Esophagus (tissue), 2 donors: ENCODE data around the gene UPK1B. TPM values are rescaled to one million over a fixed set of nuclear protein-coding genes. Genes with fewer than 3 reads are reported as not detected.
"Not testable (repeated sequence)": the region's sequence is repeated elsewhere in the genome, so short reads cannot be mapped to it uniquely, and the experiment has no call there.

Experiments used
- H3K27ac ChIP-seq, 2 donors: one replicate each; pipeline ENCODE4 v1.5.1; 2013; ENCODE audit warnings: low read depth in 2 of 2, mild to moderate bottlenecking in 2 of 2, inconsistent platforms in 1 of 2, low read length in 1 of 2, moderate library complexity in 1 of 2
- H3K27me3 ChIP-seq, 2 donors: one replicate each; pipeline ENCODE4 v1.6.1; 2013; ENCODE audit warnings: low read length in 2 of 2, control low read depth in 1 of 2, mild to moderate bottlenecking in 1 of 2; ENCODE audit not compliant: insufficient read depth in 2 of 2, control insufficient read depth in 1 of 2
- H3K36me3 ChIP-seq, 2 donors: one replicate each; pipeline ENCODE4 v1.6.1; 2013; ENCODE audit warnings: low read length in 1 of 2; ENCODE audit not compliant: control insufficient read depth in 2 of 2, insufficient read depth in 2 of 2
- H3K4me1 ChIP-seq, 2 donors: one replicate each; pipeline ENCODE4 v1.6.1; 2013; ENCODE audit warnings: low read length in 1 of 2; ENCODE audit not compliant: control insufficient read depth in 2 of 2, insufficient read depth in 2 of 2
- H3K4me3 ChIP-seq, 2 donors: one replicate each; pipeline ENCODE4 v1.5.1; 2013; ENCODE audit warnings: low read length in 2 of 2, mild to moderate bottlenecking in 2 of 2, low read depth in 1 of 2, moderate library complexity in 1 of 2
- H3K9me3 ChIP-seq, 2 donors: one replicate each; pipeline ENCODE4 v1.6.1; 2013; ENCODE audit warnings: mild to moderate bottlenecking in 2 of 2, low read depth in 1 of 2, low read length in 1 of 2, moderate library complexity in 1 of 2; ENCODE audit not compliant: control insufficient read depth in 2 of 2, insufficient read depth in 1 of 2
- WGBS, 2 donors: extraction: QIAGEN DNeasy Blood & Tissue Kit; methylation state at CpG; one replicate each; pipeline ENCODE4 v1.1.7; 2013; 5-methylcytosine and 5-hydroxymethylcytosine counted together
- polyA plus RNA-seq, 2 donors: library from polyadenylated mRNA; stranded (reverse); fragments of 200-250 nt; gene quantifications; one replicate each; pipeline ENCODE4 v1.2.3, GENCODE V29; 2013
- donor health status: healthy with polysubstance abuse.
- donor health status: Bipolar disorder and iron deficiency.

Gene UPK1B
- polyA plus RNA-seq, 2 donors: 1.5 to 4.7 TPM

GRCh38 chr3:119164745-119165144 is 8.7 kb upstream of the UPK1B start:
- H3K27ac ChIP-seq, H3K9me3 ChIP-seq, H3K36me3 ChIP-seq, H3K27me3 ChIP-seq, H3K4me3 ChIP-seq, H3K4me1 ChIP-seq: not testable (repeated sequence)
- WGBS, 2 donors: 82 to 85% methylated on average over 9 of the region's 9 CpGs

DNA sequence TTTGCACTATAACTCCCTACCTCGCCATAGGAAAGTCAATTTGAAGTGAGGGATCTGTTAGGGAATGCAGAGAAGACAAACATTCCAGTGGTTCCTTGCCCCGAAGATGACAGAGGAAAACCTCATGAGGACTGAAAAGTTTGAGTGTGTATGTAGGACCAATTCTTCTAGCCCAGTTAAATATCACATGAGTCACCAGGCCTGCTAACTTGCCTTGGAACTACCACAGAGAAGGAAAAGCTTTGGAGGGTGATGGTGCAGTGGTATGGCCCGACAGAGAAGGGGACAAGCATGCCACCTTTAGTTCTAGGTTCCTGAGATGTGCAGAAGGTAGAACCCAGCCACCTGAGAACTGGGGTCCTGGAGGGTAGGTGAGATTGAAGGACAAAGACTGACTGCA is 2.6 kb upstream of the UPK1B start:
- Histone ChIP-seq H3K27me3 (no peaks in the 10 kb centered on the region), H3K4me1 (no peaks in the 10 kb centered on the region), H3K27ac (no peak overlapping the region), H3K36me3 (no peaks in the 10 kb centered on the region), H3K9me3 (no peaks in the 10 kb centered on the region), H3K4me3 (no peak overlapping the region)
- WGBS, 2 donors: 81 to 91% methylated on average over 3 of the region's 3 CpGs

DNA sequence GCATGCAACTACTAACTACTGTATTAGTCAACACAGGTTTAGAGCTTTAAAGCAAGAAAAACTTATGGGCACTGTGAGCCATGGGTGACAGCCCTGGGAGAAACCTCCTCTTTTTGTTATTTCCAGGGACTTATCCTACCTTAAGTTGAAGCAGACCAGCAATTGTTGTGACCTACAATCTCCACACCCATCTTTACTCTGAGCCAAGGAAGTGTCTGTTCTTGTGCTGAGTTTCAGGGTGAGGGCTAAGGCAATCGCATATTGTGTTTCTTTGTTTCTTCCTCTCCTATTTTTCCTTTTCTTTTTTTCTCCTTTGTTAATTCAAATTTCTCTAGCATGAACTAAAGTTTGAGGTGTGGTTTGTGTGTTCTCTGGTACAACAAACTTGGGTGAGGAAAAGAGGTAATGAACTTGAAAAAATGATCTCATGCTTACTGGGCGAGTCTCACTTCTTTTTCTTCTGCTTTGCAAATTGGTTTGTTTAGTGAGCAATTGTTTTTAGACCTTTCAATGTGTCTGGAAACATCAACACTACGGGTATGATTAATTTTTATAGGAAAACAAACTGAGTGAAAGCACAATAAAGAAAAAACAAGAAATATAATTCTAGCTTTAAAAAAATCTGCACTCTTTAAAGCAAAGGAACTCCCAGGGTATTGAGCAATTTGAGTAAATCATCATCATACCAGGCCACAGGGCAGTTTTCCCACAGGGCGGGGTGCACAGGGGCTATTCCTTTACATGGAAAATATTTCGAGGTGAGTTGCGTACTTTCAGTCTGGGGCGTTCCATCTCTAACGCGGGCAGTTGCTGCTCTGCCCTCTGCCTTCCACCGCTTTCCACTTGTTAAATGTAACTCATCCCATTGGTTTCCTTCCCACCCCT is 2.7 kb downstream of the UPK1B start:
- Histone ChIP-seq H3K27me3 (no peaks in the 10 kb centered on the region), H3K9me3 (no peaks in the 10 kb centered on the region), H3K4me1 (no peaks in the 10 kb centered on the region), H3K27ac (peak overlapping the region; percentile 69 to 79), H3K4me3 (peak overlapping the region in 1 of 2 donors; percentile 19), H3K36me3 (no peaks in the 10 kb centered on the region)
- 53 to 59% methylated on average over 10 of the region's 10 CpGs for WGBS, 2 donors

- Histone ChIP-seq H3K4me1 (no peaks in the 10 kb centered on the region), H3K9me3 (no peaks in the 10 kb centered on the region), H3K4me3 (no peak overlapping the region), H3K36me3 (no peaks in the 10 kb centered on the region), H3K27ac (peak overlapping the region in 1 of 2 donors; percentile 79), H3K27me3 (no peaks in the 10 kb centered on the region)
- WGBS, 2 donors: 60 to 64% methylated on average over 4 of the region's 4 CpGs
Observed at GRCh38 chr3:119176778-119177177, 3.4 kb downstream of the UPK1B start.

DNA sequence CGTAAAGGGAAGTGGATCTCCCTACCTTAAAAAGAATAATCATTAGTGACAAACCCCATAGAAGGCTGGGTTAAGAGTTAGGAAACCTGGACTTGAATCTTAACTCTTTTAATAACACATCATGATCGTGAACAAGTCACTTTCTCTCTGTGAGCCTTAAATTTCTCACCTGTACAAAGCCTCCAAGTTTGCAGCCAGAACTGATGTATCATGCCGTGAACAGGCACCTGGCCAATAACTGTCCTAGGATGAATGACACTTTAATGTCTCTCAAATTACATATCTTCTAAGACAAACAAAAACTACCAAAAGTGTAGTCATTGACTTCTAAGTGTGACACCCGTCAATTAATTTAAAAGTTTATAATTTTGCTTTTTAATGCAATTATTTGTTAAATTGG is 3.9 kb downstream of the UPK1B start:
- H3K27ac ChIP-seq: no peak overlapping the region
- H3K36me3 ChIP-seq: no peaks in the 10 kb centered on the region
- no peaks in the 10 kb centered on the region for H3K27me3 ChIP-seq
- no peaks in the 10 kb centered on the region for H3K9me3 ChIP-seq
- WGBS, 2 donors: 66 to 67% methylated on average over 4 of the region's 4 CpGs
- no peak overlapping the region for H3K4me3 ChIP-seq
- H3K4me1 ChIP-seq: no peaks in the 10 kb centered on the region

- 64 to 65% methylated on average over 3 of the region's 3 CpGs for WGBS, 2 donors
- Histone ChIP-seq H3K4me1 (no peaks in the 10 kb centered on the region), H3K27ac (no peak overlapping the region), H3K27me3 (no peaks in the 10 kb centered on the region), H3K36me3 (no peaks in the 10 kb centered on the region), H3K4me3 (no peak overlapping the region), H3K9me3 (no peaks in the 10 kb centered on the region)
Observed at GRCh38 chr3:119181765-119182164, 8.4 kb downstream of the UPK1B start.

GRCh38 chr3:119184111-119184510 is 10.7 kb downstream of the UPK1B start:
- Histone ChIP-seq H3K27ac (no peak overlapping the region), H3K4me3 (no peak overlapping the region), H3K27me3 (no peaks in the 10 kb centered on the region), H3K36me3 (no peaks in the 10 kb centered on the region), H3K4me1 (no peaks in the 10 kb centered on the region), H3K9me3 (no peaks in the 10 kb centered on the region)
- 79 to 80% methylated on average over 9 of the region's 9 CpGs for WGBS, 2 donors

GRCh38 chr3:119184796-119185570 is 11.6 kb downstream of the UPK1B start:
- WGBS, 2 donors: 72 to 76% methylated on average over 7 of the region's 7 CpGs

DNA sequence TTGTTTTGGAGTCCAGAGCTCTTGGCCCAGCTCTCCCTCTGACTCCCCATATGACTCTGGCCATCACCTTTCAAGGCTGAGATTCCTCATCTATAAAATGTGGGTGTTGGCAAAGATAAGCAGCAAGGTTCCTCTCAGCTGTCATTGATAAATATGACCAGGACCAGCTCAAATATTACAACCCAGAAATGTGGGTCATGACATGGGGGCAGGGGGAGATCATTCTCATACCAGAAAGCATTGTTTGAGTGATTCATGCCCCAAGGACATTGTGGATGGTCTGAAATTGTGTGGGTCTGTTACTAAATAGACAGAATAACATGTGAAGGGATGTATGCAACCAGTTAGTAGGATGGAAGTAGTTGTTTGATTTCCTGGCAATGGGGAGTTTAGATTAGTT is 13.9 kb downstream of the UPK1B start:
- Histone ChIP-seq H3K4me1 (no peaks in the 10 kb centered on the region), H3K4me3 (no peak overlapping the region), H3K27me3 (no peaks in the 10 kb centered on the region)

More at GRCh38 chr3:119184796-119185570, 11.6 kb downstream of the UPK1B start:
- no peaks in the 10 kb centered on the region for H3K27me3 ChIP-seq
- no peaks in the 10 kb centered on the region for H3K4me1 ChIP-seq
- H3K36me3 ChIP-seq: no peaks in the 10 kb centered on the region
- H3K4me3 ChIP-seq: no peak overlapping the region
- H3K9me3 ChIP-seq: no peaks in the 10 kb centered on the region
- no peak overlapping the region for H3K27ac ChIP-seq

More for the DNA sequence above, 13.9 kb downstream of the UPK1B start:
- H3K36me3 ChIP-seq: no peaks in the 10 kb centered on the region
- H3K9me3 ChIP-seq: no peaks in the 10 kb centered on the region
- no peak overlapping the region for H3K27ac ChIP-seq
